NK-92 (cell line): ENCODE results near the gene TMSB4X.

Source experiments
- DNase-seq: peaks from one replicate; lab custom pipeline; 2025; ENCODE audit not compliant: unreplicated experiment; lab: John Stamatoyannopoulos, UW

The TMSB4X gene

GRCh38 chrX:13022926-13023325 lies 48.0 kb downstream of the TMSB4X start:
- DNase-seq = no peak

DNA sequence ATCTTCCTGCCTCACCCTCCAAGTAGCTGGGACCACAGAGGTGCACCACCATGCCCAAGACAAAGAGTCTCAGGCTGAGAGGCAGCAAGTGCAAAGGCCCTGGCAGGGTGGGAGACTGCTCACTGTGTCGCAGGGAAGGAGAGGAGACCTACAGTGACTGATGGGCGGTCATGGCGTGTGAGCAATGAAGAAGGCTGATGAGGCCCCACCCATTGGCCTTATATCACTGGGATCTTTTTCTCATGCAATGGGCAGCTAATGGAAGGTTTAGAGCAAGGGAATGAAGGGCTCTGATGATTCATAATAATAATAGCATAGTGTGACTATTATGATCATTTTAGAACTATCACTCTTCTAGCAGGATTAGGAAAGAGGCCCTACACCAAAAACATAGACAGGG lies 48.7 kb downstream of the TMSB4X start:
- no peak for DNase-seq

- DNase-seq = no peak
These were observed 49.1 kb downstream of the TMSB4X start for GRCh38 chrX:13023979-13024378.

- DNase-seq = no peak
These were observed 50.1 kb downstream of the TMSB4X start for GRCh38 chrX:13024986-13025385.
